ENCODE measurements around the gene CYFIP1.

GRCh38 chr15:22950256-22950990 lies 29.7 kb downstream of the CYFIP1 start:
- TF ChIP-seq CTCF (IDR thresholded peaks at IDR 0.05): no peak
- no peak for TF ChIP-seq POLR2A (IDR thresholded peaks at IDR 0.05)

Data from testis (tissue), 2 donors.